Measurements from ENCODE around the gene LIN52.

DNA sequence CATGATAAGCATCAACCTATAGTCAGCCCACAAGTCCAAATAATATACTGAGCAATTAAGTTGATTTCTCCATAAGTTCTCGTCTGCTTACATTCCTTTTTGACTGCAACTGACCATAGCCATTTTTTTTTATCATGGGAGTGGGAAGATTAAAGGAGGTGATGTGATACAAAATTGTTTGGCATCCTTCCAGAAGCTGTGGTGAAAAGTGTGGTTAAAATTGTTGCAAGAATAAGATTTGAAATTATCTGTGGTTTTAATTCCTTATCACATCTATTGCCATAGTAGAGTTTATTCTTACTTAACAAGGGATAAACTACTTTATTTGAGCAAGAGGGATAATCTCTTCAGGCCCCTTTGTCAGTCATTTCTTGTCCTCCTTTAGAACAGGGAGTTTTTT is 50.7 kb downstream of the LIN52 start:
- no peak for TF ChIP-seq EZH2 (IDR thresholded peaks at IDR 0.05)
- TF ChIP-seq, protein P1, sequence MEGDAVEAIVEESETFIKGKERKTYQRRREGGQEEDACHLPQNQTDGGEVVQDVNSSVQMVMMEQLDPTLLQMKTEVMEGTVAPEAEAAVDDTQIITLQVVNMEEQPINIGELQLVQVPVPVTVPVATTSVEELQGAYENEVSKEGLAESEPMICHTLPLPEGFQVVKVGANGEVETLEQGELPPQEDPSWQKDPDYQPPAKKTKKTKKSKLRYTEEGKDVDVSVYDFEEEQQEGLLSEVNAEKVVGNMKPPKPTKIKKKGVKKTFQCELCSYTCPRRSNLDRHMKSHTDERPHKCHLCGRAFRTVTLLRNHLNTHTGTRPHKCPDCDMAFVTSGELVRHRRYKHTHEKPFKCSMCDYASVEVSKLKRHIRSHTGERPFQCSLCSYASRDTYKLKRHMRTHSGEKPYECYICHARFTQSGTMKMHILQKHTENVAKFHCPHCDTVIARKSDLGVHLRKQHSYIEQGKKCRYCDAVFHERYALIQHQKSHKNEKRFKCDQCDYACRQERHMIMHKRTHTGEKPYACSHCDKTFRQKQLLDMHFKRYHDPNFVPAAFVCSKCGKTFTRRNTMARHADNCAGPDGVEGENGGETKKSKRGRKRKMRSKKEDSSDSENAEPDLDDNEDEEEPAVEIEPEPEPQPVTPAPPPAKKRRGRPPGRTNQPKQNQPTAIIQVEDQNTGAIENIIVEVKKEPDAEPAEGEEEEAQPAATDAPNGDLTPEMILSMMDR (IDR thresholded peaks at IDR 0.05), result no peak
- TF ChIP-seq EZH2phosphoT487 (IDR thresholded peaks at IDR 0.05), result no peak

Measured in neural progenitor cell (in vitro differentiated cells).